Astrocyte (in vitro differentiated cells and primary cell): Measurements from ENCODE around the gene EEF2. TPM values are rescaled to one million over a fixed set of nuclear protein-coding genes. Genes with fewer than 3 reads are reported as not detected.
"Not testable (repeated sequence)": the region's sequence is repeated elsewhere in the genome, so short reads cannot be mapped to it uniquely, and the experiment has no call there.

Experiments used
- DNase-seq: peaks from one replicate; pipeline ENCODE4 v3.0.0-alpha.2; 2010; ENCODE audit warnings: low read depth
- FAIRE-seq: peaks from 2 replicates; lab custom pipeline; 2011; peaks lifted over from hg19 to GRCh38; lab: Jason Lieb, UNC
- H2AFZ ChIP-seq: 2 replicates; pipeline ENCODE4 v1.6.0; 2012; ENCODE audit warnings: low read depth, low read length, inconsistent platforms
- H3K27ac ChIP-seq: 2 replicates; pipeline ENCODE4 v1.5.1; 2011; ENCODE audit warnings: low read depth, low read length, inconsistent platforms
- H3K27me3 ChIP-seq: 2 replicates; pipeline ENCODE4 v1.6.0; 2011; ENCODE audit warnings: low read length, inconsistent platforms; ENCODE audit not compliant: insufficient read depth
- H3K36me3 ChIP-seq: 2 replicates; pipeline ENCODE4 v1.5.1; 2011; ENCODE audit warnings: low read length, inconsistent platforms; ENCODE audit not compliant: insufficient read depth
- H3K4me1 ChIP-seq: 2 replicates; pipeline ENCODE4 v1.5.1; 2011; ENCODE audit warnings: low read length, inconsistent platforms; ENCODE audit not compliant: insufficient read depth
- H3K4me2 ChIP-seq: 2 replicates; pipeline ENCODE4 v1.6.0; 2012; ENCODE audit warnings: low read length, inconsistent platforms
- H3K4me3 ChIP-seq: 2 replicates; pipeline ENCODE4 v1.5.1; 2011; ENCODE audit warnings: low read depth, mild to moderate bottlenecking, low read length, inconsistent platforms; ENCODE audit not compliant: insufficient read depth
- H3K79me2 ChIP-seq: 2 replicates; pipeline ENCODE4 v1.6.0; 2012; ENCODE audit warnings: mild to moderate bottlenecking, low read length, inconsistent platforms; ENCODE audit not compliant: insufficient read depth
- H3K9ac ChIP-seq: 2 replicates; pipeline ENCODE4 v1.6.0; 2012; ENCODE audit warnings: mild to moderate bottlenecking, low read length, inconsistent platforms
- H3K9me3 ChIP-seq: 2 replicates; pipeline ENCODE4 v1.5.1; 2012; ENCODE audit warnings: low read depth, mild to moderate bottlenecking, low read length, inconsistent platforms; ENCODE audit not compliant: insufficient read depth
- H4K20me1 ChIP-seq: 2 replicates; pipeline ENCODE4 v1.6.0; 2012; ENCODE audit warnings: low read length, inconsistent platforms; ENCODE audit not compliant: insufficient read depth
- H3K27ac Mint-ChIP-seq: one replicate; pipeline ENCODE4 v1.8.0; 2021; ENCODE audit warnings: mild to moderate bottlenecking, mixed read lengths; ENCODE audit not compliant: unreplicated experiment
- H3K27me3 Mint-ChIP-seq: one replicate; pipeline ENCODE4 v1.8.0; 2021; ENCODE audit warnings: low read depth, mixed read lengths; ENCODE audit not compliant: unreplicated experiment
- H3K36me3 Mint-ChIP-seq: one replicate; pipeline ENCODE4 v1.8.0; 2021; ENCODE audit warnings: low read depth, mixed read lengths; ENCODE audit not compliant: unreplicated experiment
- H3K4me1 Mint-ChIP-seq: one replicate; pipeline ENCODE4 v1.8.0; 2021; ENCODE audit warnings: low read depth, mixed read lengths; ENCODE audit not compliant: unreplicated experiment
- H3K4me3 Mint-ChIP-seq: one replicate; pipeline ENCODE4 v1.8.0; 2021; ENCODE audit warnings: mild to moderate bottlenecking, moderate library complexity, mixed read lengths; ENCODE audit not compliant: unreplicated experiment
- H3K9me3 Mint-ChIP-seq: one replicate; pipeline ENCODE4 v1.8.0; 2021; ENCODE audit warnings: mild to moderate bottlenecking, mixed read lengths; ENCODE audit not compliant: unreplicated experiment
- EZH2 ChIP-seq: IDR thresholded peaks from 2 replicates; pipeline ENCODE4 v1.6.1; 2012; ENCODE audit warnings: mild to moderate bottlenecking, low read length, inconsistent platforms; ENCODE audit not compliant: insufficient read depth
- total RNA-seq: library from RNA; stranded (reverse); gene quantifications from 2 replicates; pipeline ENCODE4 v1.2.1, GENCODE V29; 2021
- TF ChIP-seq, protein P1 (sequence below): IDR thresholded peaks from 2 replicates; pipeline ENCODE4 v1.5.1; 2011; ENCODE audit warnings: low read depth, mild to moderate bottlenecking, inconsistent platforms, low read length, moderate library complexity; ENCODE audit not compliant: insufficient read depth

The EEF2 gene
- total RNA-seq, 1 donor from 2014 or later: 2,739 TPM

DNA sequence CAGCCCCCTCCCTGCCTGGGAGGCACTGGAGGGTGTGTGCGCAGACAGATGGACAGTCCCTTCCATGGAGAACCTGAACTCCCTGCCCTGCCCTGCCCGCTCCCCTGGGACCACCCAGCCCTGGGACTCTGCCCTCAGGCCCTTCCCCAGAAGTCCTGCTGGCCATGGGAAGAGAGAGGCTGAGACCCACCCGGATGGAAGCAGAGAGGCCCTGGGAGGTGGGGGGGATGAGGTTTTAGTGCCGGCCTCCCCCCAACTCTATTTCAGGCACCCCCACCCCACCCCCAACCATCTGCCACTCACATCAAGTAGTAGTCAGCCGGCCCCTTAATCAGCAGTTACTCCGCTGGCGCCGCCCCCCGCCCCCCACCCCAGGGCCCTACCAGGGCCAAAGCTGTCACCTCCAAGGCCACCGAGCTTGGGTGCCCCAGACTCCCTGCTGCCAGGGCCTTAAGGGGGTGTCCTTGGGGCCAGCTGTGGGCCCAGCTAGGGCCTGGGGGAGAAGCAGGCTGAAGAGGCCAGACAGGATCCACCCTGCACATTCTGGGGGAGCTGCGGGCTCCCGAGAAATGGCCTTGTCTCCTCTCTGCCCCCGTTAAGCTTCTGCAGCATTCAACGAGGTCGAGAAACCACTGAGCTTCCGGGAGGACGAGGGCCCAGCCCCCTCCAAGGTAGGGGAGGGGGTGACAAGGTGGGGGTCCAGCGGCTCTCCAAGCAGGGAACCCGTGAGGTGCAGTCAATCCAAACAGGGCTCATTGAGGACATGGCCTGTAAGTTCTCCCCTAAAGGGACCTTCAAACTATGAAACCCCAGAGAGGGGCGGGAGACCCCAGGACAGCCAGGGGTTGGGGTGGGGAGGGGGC is 35.0 kb downstream of the EEF2 start:
- Histone ChIP-seq H3K36me3 (no peaks in the 10 kb centered on the region), H4K20me1 (peaks cover 37% of the 10 kb centered on the region), H3K4me3 (no peak overlapping the region), H3K27me3 (no peaks in the 10 kb centered on the region), H3K79me2 (no peaks in the 10 kb centered on the region), H3K4me1 (peaks cover 3% of the 10 kb centered on the region), H3K4me2 (no peak overlapping the region), H3K27ac (no peak overlapping the region), H3K9ac (no peak overlapping the region), H3K9me3 (no peaks in the 10 kb centered on the region), H2AFZ (no peak overlapping the region)
- TF ChIP-seq, protein P1, sequence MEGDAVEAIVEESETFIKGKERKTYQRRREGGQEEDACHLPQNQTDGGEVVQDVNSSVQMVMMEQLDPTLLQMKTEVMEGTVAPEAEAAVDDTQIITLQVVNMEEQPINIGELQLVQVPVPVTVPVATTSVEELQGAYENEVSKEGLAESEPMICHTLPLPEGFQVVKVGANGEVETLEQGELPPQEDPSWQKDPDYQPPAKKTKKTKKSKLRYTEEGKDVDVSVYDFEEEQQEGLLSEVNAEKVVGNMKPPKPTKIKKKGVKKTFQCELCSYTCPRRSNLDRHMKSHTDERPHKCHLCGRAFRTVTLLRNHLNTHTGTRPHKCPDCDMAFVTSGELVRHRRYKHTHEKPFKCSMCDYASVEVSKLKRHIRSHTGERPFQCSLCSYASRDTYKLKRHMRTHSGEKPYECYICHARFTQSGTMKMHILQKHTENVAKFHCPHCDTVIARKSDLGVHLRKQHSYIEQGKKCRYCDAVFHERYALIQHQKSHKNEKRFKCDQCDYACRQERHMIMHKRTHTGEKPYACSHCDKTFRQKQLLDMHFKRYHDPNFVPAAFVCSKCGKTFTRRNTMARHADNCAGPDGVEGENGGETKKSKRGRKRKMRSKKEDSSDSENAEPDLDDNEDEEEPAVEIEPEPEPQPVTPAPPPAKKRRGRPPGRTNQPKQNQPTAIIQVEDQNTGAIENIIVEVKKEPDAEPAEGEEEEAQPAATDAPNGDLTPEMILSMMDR: no peak
- DNase-seq (no peak), FAIRE-seq (no peak)
- Mint-ChIP-seq H3K27ac (no peak overlapping the region), H3K9me3 (no peaks in the 10 kb centered on the region), H3K27me3 (peaks cover 1% of the 10 kb centered on the region), H3K36me3 (peaks cover 8% of the 10 kb centered on the region), H3K4me3 (no peak overlapping the region), H3K4me1 (peaks cover 6% of the 10 kb centered on the region)

DNA sequence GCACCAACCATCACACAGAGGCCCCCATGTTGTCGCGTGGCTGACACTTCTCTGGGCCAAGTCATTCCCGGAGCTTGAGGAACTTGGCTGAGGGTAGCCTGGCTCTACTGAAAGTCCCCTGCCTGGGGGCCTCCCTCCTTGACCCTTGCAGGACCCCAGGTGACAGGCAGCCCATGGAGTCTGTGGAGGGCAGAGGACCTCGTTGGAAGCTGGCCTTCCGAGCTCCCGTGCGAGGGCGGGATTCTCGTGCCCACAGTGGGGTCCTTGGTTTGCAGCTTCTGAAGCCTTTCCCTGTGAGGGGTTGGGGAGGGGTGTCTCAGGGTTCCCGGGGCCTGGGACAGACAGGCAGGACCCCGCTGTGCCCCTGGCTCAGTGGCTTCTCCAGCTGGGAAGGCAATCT is 36.0 kb downstream of the EEF2 start:
- Mint-ChIP-seq H3K4me1 (peaks cover 6% of the 10 kb centered on the region), H3K9me3 (peaks cover under 1% of the 10 kb centered on the region), H3K4me3 (no peak overlapping the region), H3K36me3 (peaks cover 8% of the 10 kb centered on the region), H3K27ac (no peak overlapping the region), H3K27me3 (peaks cover 1% of the 10 kb centered on the region)
- no peaks in the 10 kb centered on the region for H3K36me3 ChIP-seq
- no peak overlapping the region for H3K4me3 ChIP-seq
- H3K79me2 ChIP-seq: no peaks in the 10 kb centered on the region
- no peak overlapping the region for H3K9ac ChIP-seq
- H2AFZ ChIP-seq: no peak overlapping the region
- no peak overlapping the region for H3K4me2 ChIP-seq
- FAIRE-seq (no peak), DNase-seq (no peak)
- TF ChIP-seq, protein P1: no peak
- TF ChIP-seq EZH2: no peak
- no peaks in the 10 kb centered on the region for H3K9me3 ChIP-seq
- H4K20me1 ChIP-seq: peaks cover 28% of the 10 kb centered on the region
- H3K27ac ChIP-seq: no peak overlapping the region
- no peaks in the 10 kb centered on the region for H3K27me3 ChIP-seq
- peaks cover 3% of the 10 kb centered on the region for H3K4me1 ChIP-seq

DNA sequence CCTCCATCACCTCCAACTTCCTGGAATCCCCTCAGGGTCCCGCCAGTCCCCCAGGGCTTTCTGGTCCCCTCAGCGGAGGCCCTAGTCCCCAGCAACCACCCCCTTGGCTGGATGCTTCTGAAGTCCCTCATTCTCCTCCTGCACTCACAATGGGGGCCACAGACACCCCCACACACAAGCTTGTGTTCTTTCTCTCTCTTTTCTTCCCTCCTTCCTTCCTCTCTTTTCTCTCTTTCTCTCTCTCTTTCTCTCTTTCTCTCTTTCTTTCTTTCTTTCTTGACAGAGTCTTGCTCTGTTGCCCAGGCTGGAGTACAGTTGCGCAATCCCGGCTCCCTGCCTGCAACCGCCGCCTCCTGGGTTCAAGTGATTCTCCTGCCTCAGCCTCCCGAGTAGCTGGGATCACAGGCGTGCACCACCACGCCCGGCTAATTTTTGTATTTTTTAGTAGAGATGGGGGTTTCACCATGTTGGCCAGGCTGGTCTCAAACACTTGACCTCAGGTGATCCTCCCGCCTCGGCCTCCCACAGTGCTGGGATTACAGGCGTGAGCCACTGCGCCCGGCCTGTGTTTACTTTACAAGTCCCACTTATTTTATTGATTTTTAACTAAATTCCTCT is 37.8 kb downstream of the EEF2 start:
- H3K27ac Mint-ChIP-seq, FAIRE-seq, H3K36me3 ChIP-seq, H3K27me3 ChIP-seq, H2AFZ ChIP-seq, H3K4me3 Mint-ChIP-seq, H3K9ac ChIP-seq, H3K4me1 Mint-ChIP-seq, H3K9me3 Mint-ChIP-seq, DNase-seq, H3K4me1 ChIP-seq, H3K79me2 ChIP-seq, H3K36me3 Mint-ChIP-seq, H3K27me3 Mint-ChIP-seq, H3K4me3 ChIP-seq, H3K27ac ChIP-seq, H3K4me2 ChIP-seq, H3K9me3 ChIP-seq: not testable (repeated sequence)
- H4K20me1 ChIP-seq: peaks cover 11% of the 10 kb centered on the region
